Coronary artery (tissue), 2 donors: ENCODE results near the gene ADARB2.

Experiments used
- DNase-seq: peaks from one replicate; pipeline ENCODE4 v3.0.0-alpha.2; 2017; ENCODE audit warnings: low spot score
- H3K27ac ChIP-seq, 2 donors: fragments of 200-600 bp; sonication (generic); one replicate each; pipeline ENCODE4 v1.5.1; 2016 to 2019
- H3K4me3 ChIP-seq: fragments of 200-600 bp; sonication (generic); 2 replicates; pipeline ENCODE4 v1.5.1; 2016; ENCODE audit warnings: mild to moderate bottlenecking, moderate library complexity
- TF ChIP-seq, protein P1 (sequence below): fragments of 200-600 bp; sonication (generic); IDR thresholded peaks from one replicate; pipeline ENCODE4 v1.5.1; 2019; ENCODE audit warnings: antibody characterized with exemption

ADARB2 gene

GRCh38 chr10:1544929-1545328, 192.4 kb downstream of the ADARB2 start:
- H3K27ac ChIP-seq: no peak overlapping the region
- no peak for DNase-seq
- TF ChIP-seq, protein P1, sequence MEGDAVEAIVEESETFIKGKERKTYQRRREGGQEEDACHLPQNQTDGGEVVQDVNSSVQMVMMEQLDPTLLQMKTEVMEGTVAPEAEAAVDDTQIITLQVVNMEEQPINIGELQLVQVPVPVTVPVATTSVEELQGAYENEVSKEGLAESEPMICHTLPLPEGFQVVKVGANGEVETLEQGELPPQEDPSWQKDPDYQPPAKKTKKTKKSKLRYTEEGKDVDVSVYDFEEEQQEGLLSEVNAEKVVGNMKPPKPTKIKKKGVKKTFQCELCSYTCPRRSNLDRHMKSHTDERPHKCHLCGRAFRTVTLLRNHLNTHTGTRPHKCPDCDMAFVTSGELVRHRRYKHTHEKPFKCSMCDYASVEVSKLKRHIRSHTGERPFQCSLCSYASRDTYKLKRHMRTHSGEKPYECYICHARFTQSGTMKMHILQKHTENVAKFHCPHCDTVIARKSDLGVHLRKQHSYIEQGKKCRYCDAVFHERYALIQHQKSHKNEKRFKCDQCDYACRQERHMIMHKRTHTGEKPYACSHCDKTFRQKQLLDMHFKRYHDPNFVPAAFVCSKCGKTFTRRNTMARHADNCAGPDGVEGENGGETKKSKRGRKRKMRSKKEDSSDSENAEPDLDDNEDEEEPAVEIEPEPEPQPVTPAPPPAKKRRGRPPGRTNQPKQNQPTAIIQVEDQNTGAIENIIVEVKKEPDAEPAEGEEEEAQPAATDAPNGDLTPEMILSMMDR: no peak
- no peak overlapping the region for H3K4me3 ChIP-seq

DNA sequence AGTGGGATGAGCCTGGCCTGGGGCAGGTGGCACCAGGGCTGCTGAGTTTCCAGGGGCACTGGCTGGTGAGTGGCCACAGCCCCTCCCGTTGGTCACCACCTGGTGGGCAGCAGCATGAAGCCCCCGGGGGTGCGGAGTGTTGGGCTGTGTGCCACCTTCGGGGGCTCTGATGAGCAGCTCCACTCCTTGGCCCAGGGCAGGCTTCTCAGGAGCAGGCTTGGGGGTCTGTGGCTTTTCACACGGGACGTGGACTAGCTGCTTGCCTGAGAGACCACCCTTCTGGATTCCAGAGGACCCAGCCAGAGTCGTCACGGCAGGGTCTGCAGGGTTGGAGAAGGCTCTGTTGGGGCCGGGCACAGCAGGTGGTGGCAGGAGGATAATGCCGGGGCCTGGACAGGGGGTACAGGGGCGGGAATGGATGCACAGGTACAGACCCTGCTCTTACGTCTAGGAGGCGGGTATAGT, 193.1 kb downstream of the ADARB2 start:
- DNase-seq: no peak

GRCh38 chr10:1543596-1543995, 193.7 kb downstream of the ADARB2 start:
- H3K27ac ChIP-seq: no peak overlapping the region
- TF ChIP-seq, protein P1: no peak
- DNase-seq: no peak
- no peak overlapping the region for H3K4me3 ChIP-seq

More for the DNA sequence above, 193.1 kb downstream of the ADARB2 start:
- Histone ChIP-seq H3K4me3 (no peak overlapping the region), H3K27ac (no peak overlapping the region)
- TF ChIP-seq, protein P1: no peak

- TF ChIP-seq, protein P1: no peak
- Histone ChIP-seq H3K4me3 (no peak overlapping the region), H3K27ac (no peak overlapping the region)
- no peak for DNase-seq
Observed at GRCh38 chr10:1542941-1543340, 194.4 kb downstream of the ADARB2 start.

DNA sequence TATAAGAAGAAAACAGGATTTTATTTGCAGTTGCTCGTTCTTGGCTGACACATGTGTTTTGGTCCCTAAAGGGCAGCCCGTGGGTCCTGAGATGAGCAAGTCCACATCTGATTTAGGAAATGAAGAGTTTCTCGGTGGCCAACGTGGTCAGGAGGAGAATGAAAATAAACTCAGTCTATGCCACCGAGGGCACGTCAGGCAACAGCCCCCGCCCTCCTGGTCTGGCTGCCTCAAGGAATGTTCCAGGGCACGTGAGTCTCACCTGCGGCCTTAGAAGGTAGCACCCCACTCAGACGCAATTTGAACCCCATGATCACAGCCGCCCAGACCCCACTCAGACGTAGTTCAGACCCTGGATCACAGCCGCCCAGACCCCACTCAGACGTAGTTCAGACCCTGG, 197.2 kb downstream of the ADARB2 start:
- TF ChIP-seq, protein P1: no peak
- no peak for DNase-seq
- H3K27ac ChIP-seq: no peak overlapping the region
- no peak overlapping the region for H3K4me3 ChIP-seq

GRCh38 chr10:1539216-1539615, 198.1 kb downstream of the ADARB2 start:
- DNase-seq: no peak
- TF ChIP-seq, protein P1: no peak
- H3K27ac ChIP-seq: no peak overlapping the region
- H3K4me3 ChIP-seq: no peak overlapping the region

GRCh38 chr10:1538531-1539061, 198.7 kb downstream of the ADARB2 start:
- H3K27ac ChIP-seq: no peak overlapping the region
- TF ChIP-seq, protein P1: no peak
- no peak for DNase-seq

More at GRCh38 chr10:1538531-1539061, 198.7 kb downstream of the ADARB2 start:
- H3K4me3 ChIP-seq: no peak overlapping the region
